Memory B cell (primary cell): ENCODE results near the gene TMEM212.

ENCODE experiments used
- ATAC-seq: fragments of 150-1000 bp; cut with Tn5 transposase; 2 replicates; pipeline ENCODE4 v1.10.0; 2021; ENCODE audit warnings: low read depth, mild to moderate bottlenecking, moderate library complexity
- DNase-seq, 2 donors: peaks; one replicate each; pipeline ENCODE4 v3.0.0; 2022; ENCODE audit warnings: low spot score in 2 of 2
- H3K27ac Mint-ChIP-seq: one replicate; pipeline ENCODE4 v1.8.0; 2022; ENCODE audit warnings: mild to moderate bottlenecking, moderate library complexity, mixed read lengths
- H3K27me3 Mint-ChIP-seq: one replicate; pipeline ENCODE4 v1.8.0; 2022; ENCODE audit warnings: mixed read lengths
- H3K36me3 Mint-ChIP-seq: one replicate; pipeline ENCODE4 v1.8.0; 2022; ENCODE audit warnings: mild to moderate bottlenecking, mixed read lengths
- H3K4me1 Mint-ChIP-seq: one replicate; pipeline ENCODE4 v1.8.0; 2022; ENCODE audit warnings: mixed read lengths
- H3K4me3 Mint-ChIP-seq: one replicate; pipeline ENCODE4 v1.8.0; 2022; ENCODE audit warnings: mild to moderate bottlenecking, moderate library complexity, mixed read lengths
- H3K9me3 Mint-ChIP-seq: one replicate; pipeline ENCODE4 v1.8.0; 2022; ENCODE audit warnings: mixed read lengths

Gene TMEM212

GRCh38 chr3:171835116-171835515, 8.0 kb upstream of the TMEM212 start:
- no peak overlapping the region for H3K4me3 Mint-ChIP-seq
- H3K27me3 Mint-ChIP-seq, result peaks cover 3% of the 10 kb centered on the region
- H3K4me1 Mint-ChIP-seq, result peaks cover 4% of the 10 kb centered on the region
- H3K27ac Mint-ChIP-seq, result no peak overlapping the region
- H3K36me3 Mint-ChIP-seq, result no peaks in the 10 kb centered on the region
- DNase-seq (no peak), ATAC-seq (no peak)
- H3K9me3 Mint-ChIP-seq, result no peaks in the 10 kb centered on the region

- Mint-ChIP-seq H3K9me3 (no peaks in the 10 kb centered on the region), H3K4me3 (no peak overlapping the region), H3K4me1 (peaks cover 4% of the 10 kb centered on the region), H3K27me3 (peaks cover 6% of the 10 kb centered on the region), H3K27ac (no peak overlapping the region), H3K36me3 (no peaks in the 10 kb centered on the region)
- DNase-seq, result no peak
- no peak for ATAC-seq
Observed at GRCh38 chr3:171835613-171836012, 7.5 kb upstream of the TMEM212 start.

GRCh38 chr3:171836855-171837254, 6.3 kb upstream of the TMEM212 start:
- Mint-ChIP-seq H3K4me3 (no peak overlapping the region), H3K9me3 (no peaks in the 10 kb centered on the region), H3K27me3 (peaks cover 7% of the 10 kb centered on the region), H3K4me1 (peaks cover 4% of the 10 kb centered on the region), H3K27ac (no peak overlapping the region), H3K36me3 (no peaks in the 10 kb centered on the region)
- ATAC-seq, result no peak
- DNase-seq, result no peak

- no peak overlapping the region for H3K4me3 Mint-ChIP-seq
- H3K27me3 Mint-ChIP-seq, result peaks cover 7% of the 10 kb centered on the region
- H3K4me1 Mint-ChIP-seq, result peaks cover 4% of the 10 kb centered on the region
- no peak overlapping the region for H3K27ac Mint-ChIP-seq
- no peaks in the 10 kb centered on the region for H3K9me3 Mint-ChIP-seq
- no peak for DNase-seq
- no peak for ATAC-seq
- no peaks in the 10 kb centered on the region for H3K36me3 Mint-ChIP-seq
Observed at GRCh38 chr3:171837698-171838097, 5.5 kb upstream of the TMEM212 start.

GRCh38 chr3:171838218-171838720, 4.9 kb upstream of the TMEM212 start:
- no peak for DNase-seq
- Mint-ChIP-seq H3K4me3 (no peak overlapping the region), H3K4me1 (peaks cover 4% of the 10 kb centered on the region), H3K36me3 (no peaks in the 10 kb centered on the region), H3K27ac (no peak overlapping the region), H3K27me3 (peaks cover 7% of the 10 kb centered on the region), H3K9me3 (no peaks in the 10 kb centered on the region)
- no peak for ATAC-seq

- Mint-ChIP-seq H3K4me3 (no peak overlapping the region), H3K36me3 (no peaks in the 10 kb centered on the region), H3K9me3 (no peaks in the 10 kb centered on the region), H3K27ac (no peak overlapping the region), H3K4me1 (peaks cover 4% of the 10 kb centered on the region), H3K27me3 (peaks cover 7% of the 10 kb centered on the region)
- ATAC-seq (no peak), DNase-seq (no peak)
Observed at GRCh38 chr3:171839270-171839669, 3.9 kb upstream of the TMEM212 start.

- DNase-seq (no peak), ATAC-seq (no peak)
- no peaks in the 10 kb centered on the region for H3K9me3 Mint-ChIP-seq
- H3K4me3 Mint-ChIP-seq, result no peak overlapping the region
- H3K4me1 Mint-ChIP-seq, result peaks cover 4% of the 10 kb centered on the region
- H3K36me3 Mint-ChIP-seq, result no peaks in the 10 kb centered on the region
- H3K27ac Mint-ChIP-seq, result no peak overlapping the region
- peaks cover 7% of the 10 kb centered on the region for H3K27me3 Mint-ChIP-seq
Observed at GRCh38 chr3:171840445-171840810, 2.7 kb upstream of the TMEM212 start.

GRCh38 chr3:171840811-171841619, 2.1 kb upstream of the TMEM212 start:
- ATAC-seq (no peak), DNase-seq (no peak)
- Mint-ChIP-seq H3K4me1 (peaks cover 4% of the 10 kb centered on the region), H3K9me3 (peaks cover 1% of the 10 kb centered on the region), H3K27me3 (peaks cover 7% of the 10 kb centered on the region), H3K36me3 (no peaks in the 10 kb centered on the region), H3K4me3 (no peak overlapping the region), H3K27ac (no peak overlapping the region)

GRCh38 chr3:171841620-171842000, 1.5 kb upstream of the TMEM212 start:
- H3K27ac Mint-ChIP-seq, result no peak overlapping the region
- ATAC-seq, result no peak
- H3K36me3 Mint-ChIP-seq, result no peaks in the 10 kb centered on the region
- H3K4me3 Mint-ChIP-seq, result no peak overlapping the region
- peaks cover 3% of the 10 kb centered on the region for H3K9me3 Mint-ChIP-seq
- DNase-seq, result no peak
- peaks cover 8% of the 10 kb centered on the region for H3K27me3 Mint-ChIP-seq
- H3K4me1 Mint-ChIP-seq, result peaks cover 4% of the 10 kb centered on the region

GRCh38 chr3:171844873-171845272, 1.7 kb downstream of the TMEM212 start:
- H3K4me1 Mint-ChIP-seq, result no peaks in the 10 kb centered on the region
- no peak for ATAC-seq
- peaks cover 11% of the 10 kb centered on the region for H3K27me3 Mint-ChIP-seq
- no peak overlapping the region for H3K27ac Mint-ChIP-seq
- H3K4me3 Mint-ChIP-seq, result no peak overlapping the region
- no peaks in the 10 kb centered on the region for H3K36me3 Mint-ChIP-seq
- no peak for DNase-seq
- peaks cover 3% of the 10 kb centered on the region for H3K9me3 Mint-ChIP-seq

GRCh38 chr3:171845481-171846284, 2.5 kb downstream of the TMEM212 start:
- no peaks in the 10 kb centered on the region for H3K4me1 Mint-ChIP-seq
- ATAC-seq, result no peak
- H3K27me3 Mint-ChIP-seq, result peaks cover 9% of the 10 kb centered on the region
- H3K36me3 Mint-ChIP-seq, result no peaks in the 10 kb centered on the region
- no peak overlapping the region for H3K27ac Mint-ChIP-seq
- H3K9me3 Mint-ChIP-seq, result peaks cover 3% of the 10 kb centered on the region
- H3K4me3 Mint-ChIP-seq, result no peak overlapping the region
- no peak for DNase-seq

- Mint-ChIP-seq H3K4me3 (no peak overlapping the region), H3K27me3 (peaks cover 7% of the 10 kb centered on the region), H3K4me1 (no peaks in the 10 kb centered on the region), H3K36me3 (no peaks in the 10 kb centered on the region), H3K27ac (no peak overlapping the region), H3K9me3 (peaks cover 3% of the 10 kb centered on the region)
- DNase-seq (no peak), ATAC-seq (no peak)
Observed at GRCh38 chr3:171846597-171846996, 3.4 kb downstream of the TMEM212 start.

GRCh38 chr3:171847133-171847532, 4.0 kb downstream of the TMEM212 start:
- Mint-ChIP-seq H3K27ac (no peak overlapping the region), H3K27me3 (peaks cover 7% of the 10 kb centered on the region), H3K36me3 (no peaks in the 10 kb centered on the region), H3K4me1 (no peaks in the 10 kb centered on the region), H3K9me3 (peaks cover 3% of the 10 kb centered on the region), H3K4me3 (no peak overlapping the region)
- ATAC-seq, result no peak
- no peak for DNase-seq

- H3K27ac Mint-ChIP-seq, result no peak overlapping the region
Observed at GRCh38 chr3:171847595-171848259, 4.6 kb downstream of the TMEM212 start.

More at GRCh38 chr3:171847595-171848259, 4.6 kb downstream of the TMEM212 start:
- Mint-ChIP-seq H3K4me3 (no peak overlapping the region), H3K9me3 (peaks cover 3% of the 10 kb centered on the region), H3K36me3 (no peaks in the 10 kb centered on the region), H3K4me1 (no peaks in the 10 kb centered on the region), H3K27me3 (peaks cover 7% of the 10 kb centered on the region)
- ATAC-seq, result no peak
- no peak for DNase-seq
